Inferior parietal cortex (tissue), 1 donor: Measurements from ENCODE around the gene RNF150.
A peak's percentile ranks its signal among the peaks of the same experiment; 100 is the strongest.

ENCODE experiments used
- DNase-seq: peaks from one replicate; pipeline ENCODE4 v3.0.0-alpha.2; 2016; ENCODE audit errors: extremely low spot score

Gene RNF150

DNA sequence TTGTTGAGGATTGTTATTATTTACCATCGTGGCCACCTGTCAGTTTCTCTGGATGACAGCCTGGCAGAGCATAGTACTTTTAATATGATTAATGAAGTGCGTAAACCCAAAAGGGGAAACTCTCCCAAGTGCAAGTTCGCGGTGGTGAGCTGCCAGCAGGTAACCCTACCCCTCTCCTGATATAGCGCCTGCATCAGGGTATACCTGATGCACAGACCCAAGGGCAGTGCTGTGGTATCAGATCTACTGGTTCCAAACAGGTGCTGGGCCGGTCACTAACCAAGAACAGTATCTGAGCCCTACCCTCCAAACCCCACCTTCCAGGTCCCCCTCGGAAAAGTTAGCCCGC is 1.6 kb downstream of the RNF150 start:
- DNase-seq: no peak

DNA sequence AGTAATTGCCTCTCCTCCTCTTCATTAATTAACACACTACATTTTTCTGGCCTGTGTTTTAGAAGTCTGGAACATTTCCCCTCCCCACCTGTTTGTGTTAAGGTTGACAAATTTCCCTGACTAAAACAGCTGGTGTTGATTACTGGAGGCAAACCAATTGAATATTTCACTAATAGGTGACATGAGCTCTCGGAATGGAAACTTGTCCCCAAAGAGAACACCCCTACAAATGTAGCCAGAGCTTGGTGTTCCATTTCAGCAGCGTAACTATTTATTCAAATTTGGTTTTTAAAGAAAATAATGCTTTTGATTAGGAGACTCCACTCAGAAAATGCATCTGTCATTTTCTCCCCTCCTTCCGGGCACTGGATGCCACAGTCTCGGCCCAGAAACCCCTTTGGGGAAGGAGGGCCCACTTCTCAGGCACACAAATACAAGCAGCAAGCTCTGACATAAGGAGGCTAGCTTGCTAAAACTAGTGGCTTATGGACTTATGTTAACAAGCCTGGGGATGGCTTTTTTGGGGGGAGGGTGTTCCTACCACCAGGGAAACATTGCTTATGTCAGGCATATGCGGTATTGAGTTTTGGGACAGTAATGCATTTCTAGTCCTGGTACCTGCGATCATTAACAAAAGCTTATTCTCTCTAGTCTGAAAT is 2.2 kb downstream of the RNF150 start:
- DNase-seq: no peak

DNA sequence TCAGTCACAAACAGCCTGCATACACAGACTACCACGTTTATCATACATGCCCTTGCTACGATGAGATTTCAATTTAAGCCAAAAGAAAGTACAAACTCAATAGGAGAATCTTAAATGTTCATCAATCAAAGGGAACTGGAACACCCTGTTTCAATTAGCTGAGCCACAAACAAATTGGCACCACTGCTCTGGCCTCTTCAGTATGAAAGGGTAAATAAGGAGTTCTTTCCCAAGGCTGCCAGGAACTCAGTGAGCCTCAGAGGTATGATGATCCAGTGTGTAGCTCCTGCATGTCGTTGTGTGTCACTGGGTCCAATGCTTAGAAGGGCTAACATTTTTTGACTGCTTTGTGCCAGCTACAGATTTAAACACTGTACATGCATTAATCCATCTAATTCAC is 5.4 kb downstream of the RNF150 start:
- DNase-seq: no peak

DNA sequence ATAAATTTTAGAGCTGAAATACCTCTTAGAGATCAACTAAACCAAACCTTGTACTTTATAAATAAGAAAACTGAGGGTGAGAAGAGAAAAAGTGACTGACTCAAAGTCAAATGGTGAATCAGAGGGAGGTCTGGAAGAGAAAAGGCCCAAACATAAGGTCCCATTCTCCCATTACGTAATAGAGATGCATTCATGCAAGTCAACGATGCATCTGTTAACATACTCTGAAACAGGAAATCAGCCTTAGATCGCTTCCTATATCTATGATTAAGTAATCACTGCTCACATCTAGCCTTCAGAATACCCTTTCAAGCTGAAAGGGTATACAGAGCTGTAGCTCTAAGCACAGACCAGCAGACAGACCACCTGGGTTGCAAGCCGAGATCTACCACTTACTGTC is 6.5 kb downstream of the RNF150 start:
- DNase-seq: no peak

DNA sequence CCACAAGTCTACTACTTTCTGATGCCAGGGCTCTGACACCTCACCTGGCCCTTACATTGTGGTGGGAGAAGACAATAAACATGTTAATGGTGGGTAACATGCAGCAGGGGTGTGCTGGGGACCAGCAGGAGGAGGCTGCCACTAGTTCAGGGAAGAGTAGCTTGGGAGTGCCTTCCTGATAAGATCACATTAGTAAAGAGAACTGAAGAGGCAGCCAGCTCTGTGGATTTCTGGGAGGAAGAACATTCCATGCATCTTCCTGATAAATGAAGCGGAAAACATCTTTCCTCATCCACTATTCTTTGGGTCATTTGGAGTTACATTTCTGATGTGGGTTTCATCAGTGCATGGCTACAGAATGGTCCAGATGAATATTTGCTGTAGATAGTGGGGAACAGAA is 9.0 kb downstream of the RNF150 start:
- no peak for DNase-seq

DNA sequence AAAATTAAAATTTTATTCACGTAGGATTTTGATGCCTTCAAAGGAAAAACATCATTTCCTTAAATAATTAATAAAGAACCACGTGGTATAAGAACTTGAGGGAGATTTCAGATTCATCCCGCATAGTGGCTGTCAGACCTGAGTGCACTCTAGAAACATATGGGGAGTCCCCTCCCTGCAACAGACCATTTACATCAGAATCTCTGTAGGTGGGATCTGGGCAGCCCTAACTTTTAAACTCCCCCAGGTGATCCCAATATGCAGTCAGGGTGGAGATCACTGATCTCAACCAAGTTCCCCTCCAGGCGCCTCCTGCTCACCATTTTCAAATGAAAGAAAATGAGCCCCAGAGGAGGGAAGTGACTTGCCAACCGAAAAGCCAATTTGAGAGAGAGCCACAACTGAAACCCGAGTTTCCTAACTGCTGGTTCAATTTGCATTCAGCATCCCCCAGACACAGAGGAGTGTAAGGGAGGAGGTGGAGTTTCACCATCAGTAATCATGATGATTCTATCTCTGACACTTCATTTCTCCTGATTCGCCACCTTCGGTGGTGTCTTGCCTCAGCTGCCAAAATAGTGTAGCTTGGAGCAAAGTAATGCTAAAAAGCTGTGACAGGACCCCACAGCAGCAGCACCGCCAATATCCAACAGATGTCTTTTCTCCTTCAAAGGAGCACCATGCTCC is 11.4 kb downstream of the RNF150 start:
- no peak for DNase-seq

DNA sequence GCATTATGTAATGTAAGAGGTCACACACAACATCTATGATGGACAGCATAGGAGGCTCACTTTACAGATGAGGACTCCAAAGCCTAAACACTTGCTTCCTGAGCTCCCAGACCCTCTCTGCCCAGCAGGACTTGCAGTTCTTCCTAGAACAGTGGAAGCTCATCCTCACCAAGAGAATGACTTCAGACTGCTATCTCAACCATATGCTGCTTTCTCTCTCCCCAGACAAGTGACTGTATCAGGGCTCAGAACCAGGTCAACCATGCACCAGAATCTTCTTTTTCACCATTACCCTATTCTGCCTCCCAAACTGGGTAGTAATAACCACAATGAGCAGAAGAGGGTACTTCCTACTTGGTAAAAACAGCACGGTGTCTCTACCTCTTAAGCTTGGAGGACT is 12.2 kb downstream of the RNF150 start:
- no peak for DNase-seq

DNA sequence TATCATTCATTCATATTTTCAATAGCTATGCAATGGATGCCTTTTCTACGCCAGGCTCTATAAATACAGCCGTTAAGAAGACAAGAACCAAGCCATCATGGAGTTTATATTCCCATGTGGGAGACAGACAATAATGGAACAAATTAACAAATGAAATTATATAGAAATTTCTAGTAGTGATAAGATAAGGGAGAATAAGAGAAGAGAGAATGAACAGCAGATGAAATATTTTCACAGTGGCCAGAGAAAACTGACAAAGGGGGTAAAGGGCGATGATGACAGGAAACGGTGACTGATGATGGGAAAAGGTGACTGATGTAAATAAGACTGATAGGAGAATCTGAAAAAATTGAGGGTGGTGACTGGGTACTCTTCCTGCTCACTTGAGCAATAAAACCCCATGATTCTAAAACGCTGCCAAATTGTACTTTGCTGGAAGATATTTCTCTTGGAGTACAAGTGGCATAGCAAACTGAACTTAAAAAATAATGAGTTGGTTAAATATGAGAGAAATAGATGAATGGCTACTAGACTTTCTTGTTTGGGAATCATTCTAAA is 13.2 kb downstream of the RNF150 start:
- no peak for DNase-seq

DNA sequence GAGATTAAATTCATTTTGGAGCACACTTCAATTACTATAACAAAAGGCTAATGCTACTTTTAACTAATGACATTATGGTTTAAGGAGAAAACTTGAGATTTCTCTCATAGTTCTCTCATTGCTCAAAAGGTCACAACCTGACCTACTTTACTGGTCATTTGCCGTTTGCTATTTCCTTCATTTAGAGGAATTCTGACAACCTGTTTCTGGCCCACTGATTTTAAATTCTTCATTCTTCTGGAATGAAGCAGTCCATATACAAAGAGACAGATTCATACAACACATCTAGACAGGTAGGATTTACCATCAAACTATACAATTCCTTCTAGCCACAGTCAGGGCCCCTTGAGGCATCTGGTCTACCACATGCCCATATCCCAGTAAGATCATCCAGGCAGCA is 14.2 kb downstream of the RNF150 start:
- no peak for DNase-seq

DNA sequence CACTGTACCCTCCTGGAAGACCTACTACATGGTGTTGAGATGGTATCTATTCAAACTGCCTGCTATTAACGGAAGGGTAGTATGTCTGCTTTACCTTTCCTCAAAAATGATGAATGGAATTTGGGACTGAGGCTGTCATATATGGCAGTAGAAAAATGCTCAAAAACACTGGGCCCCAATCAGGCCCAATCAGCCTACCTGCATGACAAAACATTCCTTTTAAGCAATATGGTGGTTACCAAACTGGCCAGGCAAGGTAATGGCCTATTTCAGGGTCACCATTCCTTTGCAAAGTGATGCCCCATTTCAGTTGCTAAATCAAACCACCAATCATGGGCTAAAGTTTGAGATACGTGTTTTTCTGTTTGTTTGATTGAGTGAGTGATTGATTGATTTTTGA is 14.9 kb downstream of the RNF150 start:
- no peak for DNase-seq

DNA sequence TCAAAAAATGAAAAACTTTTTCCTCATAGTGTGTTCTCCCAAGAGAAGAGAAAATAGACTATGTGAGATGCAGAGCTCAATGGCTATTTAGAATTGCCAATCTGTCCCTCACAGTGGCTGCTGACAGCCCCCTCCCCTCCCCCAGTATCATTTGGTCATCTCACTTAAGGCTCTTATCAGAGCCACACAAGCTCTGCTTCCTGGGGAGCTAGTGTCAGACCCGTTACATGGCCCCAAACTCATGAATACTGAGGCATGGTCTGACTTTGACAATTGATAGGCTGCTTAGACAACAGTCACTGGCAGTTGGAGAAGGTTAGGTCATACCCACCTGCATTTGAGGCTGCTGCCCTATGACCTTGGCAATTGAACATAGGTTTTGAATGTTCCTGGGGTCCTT is 15.3 kb downstream of the RNF150 start:
- no peak for DNase-seq

DNA sequence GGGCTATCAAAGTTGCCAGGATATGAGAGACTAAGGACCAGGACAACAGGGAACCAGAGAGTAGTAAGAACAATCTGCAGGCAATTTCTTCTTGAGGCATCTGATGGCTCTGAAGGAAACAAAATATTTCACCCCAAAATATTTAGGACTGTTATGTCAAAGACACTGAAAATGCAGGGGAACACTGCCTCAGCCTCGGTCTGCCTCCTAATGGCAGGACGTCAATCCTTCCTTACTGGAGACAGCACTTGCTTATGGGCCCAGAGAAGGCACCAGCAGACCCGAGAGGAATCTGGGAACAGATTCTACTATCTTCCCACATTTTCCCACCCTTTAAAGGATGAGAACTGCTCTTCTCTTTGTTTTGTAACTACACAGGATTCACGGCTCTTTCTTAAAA is 23.3 kb downstream of the RNF150 start:
- DNase-seq: no peak

DNA sequence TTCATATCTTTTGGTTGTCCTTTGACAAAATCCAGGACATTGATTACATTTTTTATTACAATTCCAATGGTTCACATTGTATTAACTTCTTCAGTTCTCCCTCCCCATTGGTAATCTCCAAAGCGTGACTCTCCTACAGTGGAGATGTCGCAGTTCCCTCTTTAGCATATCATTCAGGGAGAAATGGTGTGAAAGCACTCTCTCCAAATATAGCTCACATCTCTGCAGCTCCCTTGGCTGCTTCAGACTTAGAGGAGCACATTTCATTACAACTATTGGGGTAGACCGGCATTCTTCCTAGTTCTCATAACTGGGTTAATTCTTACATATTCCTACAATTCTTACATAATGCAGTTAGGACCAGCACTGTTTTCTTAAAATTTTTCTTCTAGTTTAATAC is 25.3 kb downstream of the RNF150 start:
- peak; percentile 52 for DNase-seq

DNA sequence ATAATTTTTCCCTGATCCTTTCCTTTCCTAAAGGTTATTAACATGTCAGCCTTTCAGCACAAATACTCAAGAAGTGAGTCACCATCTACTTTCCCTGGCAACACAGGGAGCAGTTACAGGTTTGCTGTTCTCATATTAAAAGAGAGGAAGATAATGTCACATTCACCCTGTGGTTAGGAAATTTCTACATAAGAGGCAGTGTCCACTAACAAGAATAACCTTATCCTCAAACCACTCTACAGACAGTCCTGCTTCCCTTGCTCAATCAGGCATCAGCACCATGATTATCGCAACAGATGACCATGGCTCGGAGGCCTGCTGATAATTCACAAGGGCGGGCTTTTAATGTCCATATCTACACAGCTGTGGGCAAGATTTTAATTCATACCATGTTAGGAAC is 30.9 kb downstream of the RNF150 start:
- DNase-seq: no peak

DNA sequence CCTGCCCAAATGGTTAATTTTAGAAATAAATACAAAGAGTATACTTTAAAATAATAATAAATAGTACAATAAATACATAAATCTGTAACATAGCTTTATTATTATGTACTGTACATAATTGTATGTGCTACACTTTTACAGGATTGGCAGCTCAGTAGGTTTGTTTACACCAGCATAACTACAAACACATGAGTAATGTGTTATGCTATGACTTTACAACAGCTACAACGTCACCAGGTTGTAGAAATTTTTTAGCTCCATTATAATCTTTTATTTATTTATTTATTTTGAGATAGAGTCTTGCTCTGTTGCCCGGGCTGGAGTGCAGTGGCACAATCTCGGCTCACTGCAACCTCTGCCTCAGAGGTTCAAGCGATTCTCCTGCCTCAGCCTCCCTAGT is 31.8 kb downstream of the RNF150 start:
- DNase-seq: no peak

DNA sequence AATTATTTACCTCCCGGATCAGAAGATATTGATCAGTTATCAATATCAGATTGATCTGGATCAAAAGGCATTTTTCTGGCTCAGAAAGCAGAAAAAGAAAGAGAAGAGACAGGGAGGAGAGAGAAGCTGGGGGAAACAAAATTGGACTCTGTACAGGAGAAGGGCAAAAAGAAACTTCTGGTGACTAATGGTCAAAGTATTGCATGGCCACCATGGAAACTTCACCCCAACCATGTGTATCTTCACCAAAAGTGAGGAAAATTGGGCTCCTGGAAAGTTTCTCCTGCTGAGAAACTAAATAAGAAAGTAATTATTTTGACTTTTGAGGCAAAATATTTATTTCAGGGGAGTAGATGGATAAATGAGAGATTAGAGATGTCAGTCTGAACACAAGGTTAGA is 33.9 kb downstream of the RNF150 start:
- no peak for DNase-seq

DNA sequence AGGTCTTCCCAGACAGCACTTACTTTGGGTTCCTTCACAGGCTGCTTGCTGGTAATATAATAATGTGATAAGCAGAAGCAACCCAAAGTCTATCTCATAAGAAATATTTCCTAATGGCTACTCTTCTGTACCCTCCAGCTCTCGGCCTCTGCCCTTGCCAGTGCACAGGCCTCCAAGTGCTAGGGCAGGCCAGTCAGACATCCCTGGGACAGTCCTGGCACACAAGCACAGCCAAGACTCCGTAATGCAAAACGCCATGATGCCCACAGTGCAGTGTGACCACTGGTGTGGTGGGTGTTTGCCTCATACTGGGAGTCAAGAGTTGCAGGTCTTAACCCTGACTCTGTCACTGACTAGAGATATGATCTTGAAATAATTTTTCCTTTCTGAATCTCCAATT is 35.1 kb downstream of the RNF150 start:
- DNase-seq: no peak

DNA sequence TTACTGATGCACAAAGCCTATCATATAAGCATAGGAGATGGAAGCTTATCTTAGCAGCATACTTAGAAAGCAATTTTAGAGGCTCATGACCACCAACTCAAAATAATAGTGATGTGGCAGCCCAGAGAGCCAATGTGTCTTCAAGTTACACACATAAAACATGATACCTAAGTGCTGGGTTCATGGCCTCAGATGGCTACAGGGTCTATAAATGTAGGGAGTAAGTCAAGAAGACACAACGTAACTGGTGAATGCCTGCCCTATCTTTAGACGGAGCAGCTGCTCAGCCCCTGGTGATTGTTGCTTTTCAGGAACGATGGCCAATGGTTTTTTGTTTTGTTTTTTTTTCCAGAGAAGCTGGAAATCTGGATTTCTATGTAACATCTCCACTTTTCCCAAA is 42.8 kb downstream of the RNF150 start:
- no peak for DNase-seq

DNA sequence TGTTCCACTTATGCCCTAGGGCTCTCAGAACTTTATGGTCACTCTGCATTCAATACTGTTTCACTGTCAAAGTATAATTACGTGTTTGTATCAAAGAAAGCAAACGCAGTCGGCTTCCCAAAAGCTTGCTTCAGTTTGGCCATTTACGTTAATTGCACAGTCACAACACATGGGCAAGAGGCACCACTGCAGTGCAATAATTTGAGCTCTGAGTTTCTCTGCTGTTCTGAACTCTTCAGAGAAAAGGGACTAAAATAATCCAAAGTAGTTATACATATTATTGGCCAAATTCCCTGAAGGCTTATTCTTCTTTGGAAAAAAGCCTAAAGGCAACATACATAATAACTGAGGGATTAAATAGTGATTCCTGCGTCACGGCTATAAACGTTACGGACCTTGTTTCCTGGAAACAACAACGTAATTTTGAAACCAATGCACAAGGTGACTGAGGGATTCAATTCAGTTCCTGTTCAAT is 51.3 kb downstream of the RNF150 start:
- DNase-seq: peak; percentile 34

DNA sequence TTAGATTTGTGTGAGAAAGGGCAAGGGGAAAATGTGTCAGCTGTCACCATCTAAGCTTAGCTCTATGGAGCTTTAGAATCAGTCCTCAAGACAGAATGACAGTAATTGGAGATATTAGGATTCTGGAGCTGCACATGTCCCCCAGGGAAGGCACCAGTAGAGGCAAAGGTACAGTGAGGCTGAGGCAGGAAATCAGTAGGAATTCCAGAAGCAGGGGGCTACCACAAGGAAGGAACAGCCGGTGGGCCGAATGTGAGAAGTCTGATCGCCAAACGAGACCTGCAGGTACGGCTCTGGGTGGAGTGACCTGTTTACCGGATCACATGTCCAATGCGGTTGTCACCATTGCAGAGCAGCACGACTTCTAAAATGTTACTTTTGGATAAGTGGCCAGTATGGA is 52.6 kb downstream of the RNF150 start:
- no peak for DNase-seq

DNA sequence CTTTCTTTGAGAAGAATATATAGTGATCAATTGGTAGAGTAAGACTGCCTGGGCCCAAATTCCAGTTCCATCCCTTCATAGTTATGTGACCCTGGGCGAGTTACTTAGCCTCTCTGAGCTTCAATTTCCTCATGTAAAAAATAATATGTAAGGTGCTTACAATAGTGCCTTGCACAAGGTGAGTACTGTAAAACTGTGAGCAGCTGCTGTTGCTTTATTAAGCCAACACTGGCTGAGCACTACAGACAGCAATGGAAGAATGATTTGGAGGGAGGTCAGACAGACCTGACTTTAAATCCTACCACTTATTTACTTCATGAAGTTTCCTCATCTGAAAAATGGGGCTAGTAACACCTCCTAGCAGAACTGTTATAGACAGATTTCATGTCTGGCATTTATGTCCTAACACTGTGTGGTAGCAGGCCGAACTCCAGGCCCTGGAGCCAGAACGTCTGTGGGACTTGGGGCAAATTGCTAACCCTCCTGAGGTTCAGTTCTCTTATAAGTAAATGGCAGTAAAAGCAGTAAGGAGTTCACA is 53.8 kb downstream of the RNF150 start:
- DNase-seq: no peak

DNA sequence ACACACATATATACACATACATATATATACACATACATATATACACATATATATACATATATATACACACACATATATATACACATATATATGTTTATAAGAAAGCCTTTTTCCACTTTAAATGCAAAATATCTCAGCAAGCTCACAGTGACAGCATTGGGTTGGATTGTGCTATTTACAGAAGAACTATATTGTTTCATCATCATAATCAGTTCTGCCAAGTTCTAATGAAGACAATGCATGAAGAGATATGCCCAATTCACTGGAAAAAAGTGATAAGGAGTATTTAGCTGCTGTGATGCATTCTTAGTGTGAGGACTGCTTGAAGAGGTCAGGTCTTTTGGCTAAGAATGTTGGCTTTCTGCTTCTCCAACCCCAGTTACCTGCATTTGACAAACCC is 54.4 kb downstream of the RNF150 start:
- no peak for DNase-seq

DNA sequence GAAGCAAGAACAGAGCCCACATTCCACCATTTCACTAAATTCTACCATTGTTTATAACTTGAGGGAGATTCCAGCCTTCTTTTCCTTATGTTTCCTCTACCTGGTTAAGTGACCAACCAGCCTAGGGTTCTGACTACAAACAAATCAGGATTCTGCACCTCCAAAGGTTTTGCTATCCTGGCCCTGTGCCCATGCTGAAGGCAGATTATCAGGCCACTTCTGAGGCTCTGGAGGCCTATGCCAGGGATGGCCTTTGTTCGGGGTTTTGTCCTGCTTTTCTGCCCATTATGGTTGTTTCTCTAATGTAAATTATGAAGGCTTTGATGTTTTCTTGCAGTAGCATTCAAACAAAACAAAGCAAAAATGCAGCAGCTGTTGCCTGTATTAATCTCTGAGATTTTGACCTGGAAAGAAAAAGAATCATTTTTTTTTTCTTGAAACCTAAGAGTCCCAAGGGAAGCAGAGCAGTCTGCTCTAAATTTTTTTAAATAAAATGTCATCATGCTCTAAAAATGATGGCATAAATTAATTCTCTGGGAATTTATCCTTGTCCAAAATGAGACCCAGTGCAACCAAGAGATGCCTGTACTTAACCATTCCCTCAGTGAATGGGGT is 55.6 kb downstream of the RNF150 start:
- DNase-seq: no peak
